Measurements from ENCODE around the gene NOS1AP.

DNA sequence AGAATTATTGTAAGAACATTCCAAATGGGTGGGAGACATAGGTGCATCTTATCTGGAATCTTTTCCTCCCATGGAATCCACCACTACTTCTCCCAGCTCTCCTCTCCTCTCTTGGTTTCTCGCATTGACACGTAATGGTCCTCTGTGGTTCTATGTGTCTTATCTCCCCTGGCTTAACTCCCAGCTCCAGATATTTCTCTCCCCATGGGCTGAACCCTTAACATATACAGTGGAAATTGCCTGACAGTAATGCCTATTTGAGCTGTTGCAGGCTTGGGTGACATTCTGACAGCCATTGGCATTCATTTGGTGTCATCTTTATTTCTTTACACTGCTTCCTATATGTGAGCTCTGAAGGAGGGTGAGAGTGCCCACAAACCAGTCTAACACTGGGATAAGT is 188.9 kb downstream of the NOS1AP start:
- TF ChIP-seq POLR2AphosphoS5 (IDR thresholded peaks at IDR 0.05; ENCODE audit: insufficient read depth in 1 of 2, low read depth in 1 of 2) (no peak), POLR2A (IDR thresholded peaks at IDR 0.05) (no peak)
- TF ChIP-seq, protein P1, sequence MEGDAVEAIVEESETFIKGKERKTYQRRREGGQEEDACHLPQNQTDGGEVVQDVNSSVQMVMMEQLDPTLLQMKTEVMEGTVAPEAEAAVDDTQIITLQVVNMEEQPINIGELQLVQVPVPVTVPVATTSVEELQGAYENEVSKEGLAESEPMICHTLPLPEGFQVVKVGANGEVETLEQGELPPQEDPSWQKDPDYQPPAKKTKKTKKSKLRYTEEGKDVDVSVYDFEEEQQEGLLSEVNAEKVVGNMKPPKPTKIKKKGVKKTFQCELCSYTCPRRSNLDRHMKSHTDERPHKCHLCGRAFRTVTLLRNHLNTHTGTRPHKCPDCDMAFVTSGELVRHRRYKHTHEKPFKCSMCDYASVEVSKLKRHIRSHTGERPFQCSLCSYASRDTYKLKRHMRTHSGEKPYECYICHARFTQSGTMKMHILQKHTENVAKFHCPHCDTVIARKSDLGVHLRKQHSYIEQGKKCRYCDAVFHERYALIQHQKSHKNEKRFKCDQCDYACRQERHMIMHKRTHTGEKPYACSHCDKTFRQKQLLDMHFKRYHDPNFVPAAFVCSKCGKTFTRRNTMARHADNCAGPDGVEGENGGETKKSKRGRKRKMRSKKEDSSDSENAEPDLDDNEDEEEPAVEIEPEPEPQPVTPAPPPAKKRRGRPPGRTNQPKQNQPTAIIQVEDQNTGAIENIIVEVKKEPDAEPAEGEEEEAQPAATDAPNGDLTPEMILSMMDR (IDR thresholded peaks at IDR 0.05), result no peak

Measured in vagina (tissue), 2 donors.